Measurements from ENCODE around the gene ARID1A.

DNA sequence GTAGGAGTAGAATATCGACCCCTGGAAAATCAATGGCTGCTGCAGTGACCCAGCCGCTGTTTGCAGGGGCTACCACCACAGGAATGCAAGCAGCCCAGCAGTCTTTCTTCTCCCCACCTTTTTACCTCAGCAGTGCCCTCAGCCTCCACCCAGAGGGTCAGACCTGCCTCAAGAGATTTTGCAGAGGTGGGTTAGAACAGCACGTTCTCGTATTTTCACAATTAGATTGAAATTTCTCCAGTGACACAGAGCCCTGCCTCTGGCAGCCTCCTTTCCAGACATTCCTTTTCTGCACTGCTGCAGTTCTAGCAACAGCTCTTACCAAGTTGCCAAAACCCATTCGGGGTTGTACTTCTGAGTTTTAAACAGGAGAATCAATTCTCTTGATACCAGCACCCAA is 53.6 kb downstream of the ARID1A start:
- TF ChIP-seq POLR2A (IDR thresholded peaks at IDR 0.05) = no peak
- TF ChIP-seq POLR2AphosphoS5 (IDR thresholded peaks at IDR 0.05) = no peak
- TF ChIP-seq, protein P1, sequence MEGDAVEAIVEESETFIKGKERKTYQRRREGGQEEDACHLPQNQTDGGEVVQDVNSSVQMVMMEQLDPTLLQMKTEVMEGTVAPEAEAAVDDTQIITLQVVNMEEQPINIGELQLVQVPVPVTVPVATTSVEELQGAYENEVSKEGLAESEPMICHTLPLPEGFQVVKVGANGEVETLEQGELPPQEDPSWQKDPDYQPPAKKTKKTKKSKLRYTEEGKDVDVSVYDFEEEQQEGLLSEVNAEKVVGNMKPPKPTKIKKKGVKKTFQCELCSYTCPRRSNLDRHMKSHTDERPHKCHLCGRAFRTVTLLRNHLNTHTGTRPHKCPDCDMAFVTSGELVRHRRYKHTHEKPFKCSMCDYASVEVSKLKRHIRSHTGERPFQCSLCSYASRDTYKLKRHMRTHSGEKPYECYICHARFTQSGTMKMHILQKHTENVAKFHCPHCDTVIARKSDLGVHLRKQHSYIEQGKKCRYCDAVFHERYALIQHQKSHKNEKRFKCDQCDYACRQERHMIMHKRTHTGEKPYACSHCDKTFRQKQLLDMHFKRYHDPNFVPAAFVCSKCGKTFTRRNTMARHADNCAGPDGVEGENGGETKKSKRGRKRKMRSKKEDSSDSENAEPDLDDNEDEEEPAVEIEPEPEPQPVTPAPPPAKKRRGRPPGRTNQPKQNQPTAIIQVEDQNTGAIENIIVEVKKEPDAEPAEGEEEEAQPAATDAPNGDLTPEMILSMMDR (IDR thresholded peaks at IDR 0.05) = no peak

Measured in upper lobe of left lung (tissue), 4 donors.